GM08714 (cell line): ENCODE measurements around the gene ANKRD33B.

Experiments
- H3K4me3 ChIP-seq: fragments of 200-500 bp; sonication (Bioruptor generic); 2 replicates; pipeline ENCODE4 v1.5.1; 2014; ENCODE audit warnings: mild to moderate bottlenecking, low read length, inconsistent platforms
- ZNF274 ChIP-seq: IDR thresholded peaks from 2 replicates; pipeline ENCODE4 v1.6.1; 2012; ENCODE audit warnings: mild to moderate bottlenecking, low read depth, low read length

The ANKRD33B gene

DNA sequence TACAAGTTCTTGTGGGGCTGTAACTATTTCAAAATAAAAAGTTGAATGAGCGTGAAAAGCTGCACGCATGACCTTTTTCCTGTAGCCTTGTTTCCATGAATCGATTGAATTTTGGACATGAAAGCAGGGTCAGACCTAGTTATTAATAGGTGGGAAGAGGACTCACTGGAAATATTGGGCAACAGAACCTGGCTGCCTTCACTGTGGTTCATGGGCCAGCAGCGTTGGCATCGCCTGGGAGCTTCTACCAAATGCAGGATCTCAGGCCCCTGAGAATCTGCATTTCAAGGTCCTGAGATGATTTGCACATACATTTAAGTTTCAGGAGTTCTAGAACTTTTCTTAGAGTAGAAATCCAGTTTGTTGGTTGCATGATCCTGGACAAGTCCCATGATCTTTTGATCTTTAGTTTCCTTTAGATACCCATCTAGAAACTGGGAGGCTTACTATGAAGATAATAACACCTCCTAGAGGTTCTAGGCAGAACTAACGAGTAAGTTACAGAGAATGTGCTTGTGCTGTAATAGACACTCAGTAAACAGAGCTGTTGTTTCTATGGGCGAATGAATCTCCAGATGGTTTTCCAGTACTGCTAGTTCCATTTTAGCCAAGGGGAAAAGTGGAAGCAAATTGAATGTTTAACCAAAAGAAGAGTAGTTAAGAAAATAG is 12.4 kb downstream of the ANKRD33B start:
- H3K4me3 ChIP-seq: no peak overlapping the region
- no peak for TF ChIP-seq ZNF274

- no peak overlapping the region for H3K4me3 ChIP-seq
- TF ChIP-seq ZNF274: no peak
Observed at GRCh38 chr5:10576790-10577189, 12.9 kb downstream of the ANKRD33B start.

GRCh38 chr5:10577371-10578292 is 13.8 kb downstream of the ANKRD33B start:
- TF ChIP-seq ZNF274: no peak
- H3K4me3 ChIP-seq: peak overlapping the region; percentile 19; the same call in 1 of the 2 replicates

GRCh38 chr5:10578293-10578665 is 14.4 kb downstream of the ANKRD33B start:
- peak overlapping the region; percentile 19; the same call in 1 of the 2 replicates for H3K4me3 ChIP-seq
- no peak for TF ChIP-seq ZNF274

DNA sequence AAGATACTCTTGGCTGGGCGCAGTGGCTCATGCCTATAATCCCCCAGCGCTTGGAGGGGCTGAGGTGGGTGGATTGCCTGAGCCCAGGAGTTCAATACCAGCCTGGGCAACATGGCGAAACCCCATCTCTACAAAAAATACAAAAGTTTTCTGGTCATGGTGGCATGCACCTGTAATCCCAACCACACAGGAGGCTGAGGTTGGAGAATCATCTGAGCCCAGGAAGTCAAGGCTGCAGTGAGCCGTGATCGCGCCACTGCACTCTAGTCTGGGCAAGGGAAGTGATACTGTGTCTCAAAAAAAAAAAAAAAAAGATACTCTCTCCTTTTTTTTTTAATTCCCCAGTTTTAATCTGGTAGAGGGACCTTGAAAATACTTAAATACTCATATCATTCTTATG is 15.0 kb downstream of the ANKRD33B start:
- TF ChIP-seq ZNF274: no peak
- no peak overlapping the region for H3K4me3 ChIP-seq

DNA sequence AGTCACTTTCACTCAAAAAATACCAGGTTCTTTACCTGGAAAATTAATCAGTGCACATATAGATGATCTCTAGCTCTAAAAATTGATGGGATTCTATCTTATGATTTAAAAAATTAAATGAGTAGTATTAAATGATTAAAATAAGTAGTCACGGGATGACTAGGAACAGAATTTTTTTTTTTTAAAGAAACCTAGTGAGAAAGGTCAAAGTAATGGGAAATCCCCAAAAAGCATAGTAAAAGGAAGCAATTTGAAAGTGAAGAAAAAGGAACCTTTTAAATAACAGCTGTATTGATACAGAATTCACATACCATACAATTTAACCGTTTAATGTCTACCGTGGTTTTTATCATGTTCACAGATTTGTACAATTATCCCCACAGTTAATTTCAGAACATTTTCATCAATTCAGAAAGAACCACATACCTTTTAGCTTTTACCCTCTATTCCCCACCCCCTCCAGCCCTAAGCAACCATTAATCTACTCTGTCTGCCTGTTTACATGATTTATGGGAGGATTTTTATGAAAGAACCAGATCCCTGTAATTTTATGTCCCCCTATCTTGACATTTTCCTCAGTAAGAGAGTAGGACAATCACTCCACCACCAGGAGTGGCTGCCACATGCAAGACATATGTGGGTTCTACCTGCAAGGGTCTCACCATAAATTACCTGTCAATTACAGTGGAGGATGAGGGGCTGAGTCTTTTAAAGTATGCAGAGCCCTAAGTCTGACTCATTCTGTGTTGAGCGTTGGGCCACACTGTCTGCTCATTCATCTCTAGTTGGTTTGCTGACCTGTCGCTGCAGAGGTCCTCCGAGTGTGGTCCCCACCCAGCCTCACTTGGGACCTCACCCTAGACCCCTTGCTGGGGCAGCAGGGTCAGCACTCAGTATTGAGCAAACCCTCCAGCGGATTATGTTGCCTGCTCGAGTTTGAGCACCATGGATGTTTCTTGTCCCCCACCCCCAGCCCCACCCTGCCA is 16.0 kb downstream of the ANKRD33B start:
- no peak overlapping the region for H3K4me3 ChIP-seq
- TF ChIP-seq ZNF274: no peak

DNA sequence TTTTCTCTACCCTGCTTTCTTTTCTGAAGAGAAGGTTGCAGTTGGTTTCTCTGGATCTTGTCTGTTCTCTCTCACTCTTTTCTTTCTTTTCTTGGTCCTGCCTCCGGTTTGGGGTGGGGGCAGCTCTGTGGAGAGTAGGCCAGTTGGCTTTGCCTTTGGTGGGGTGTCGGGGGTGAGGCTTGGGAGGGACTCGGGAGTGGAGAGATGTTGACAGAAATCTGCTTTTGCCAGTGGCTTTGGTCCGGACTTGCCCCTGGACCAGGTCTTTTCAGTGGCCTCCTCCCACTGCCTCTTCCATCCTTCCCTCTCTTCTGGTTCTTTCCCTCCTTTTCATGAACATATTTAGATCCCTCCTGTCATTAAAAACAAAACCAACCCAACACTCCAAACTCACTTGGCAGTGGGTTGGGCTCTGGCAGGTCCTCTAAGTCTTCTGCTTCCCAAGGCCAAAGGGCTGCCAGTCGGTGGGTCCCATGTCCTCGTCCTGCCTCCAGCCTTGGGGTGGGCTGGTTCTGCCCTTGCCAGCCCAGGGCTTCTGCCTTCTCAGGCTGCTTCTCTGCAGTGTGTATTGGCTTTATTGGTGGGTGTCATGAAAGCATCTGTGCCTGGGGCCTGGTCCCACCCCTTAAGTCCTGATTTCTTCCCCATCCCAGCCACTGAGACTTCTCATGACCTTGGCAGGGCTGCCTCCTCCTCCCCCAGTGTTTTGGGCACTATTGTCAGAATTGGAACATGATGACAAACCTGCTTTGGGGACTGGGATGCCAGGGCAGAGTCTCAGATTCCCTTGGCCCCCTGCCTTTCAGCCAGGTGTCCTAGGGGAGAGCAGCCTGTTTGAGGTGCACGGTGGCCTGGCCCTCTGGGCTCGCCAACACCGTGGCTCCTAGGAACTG is 16.9 kb downstream of the ANKRD33B start:
- H3K4me3 ChIP-seq: no peak overlapping the region
- TF ChIP-seq ZNF274: no peak

DNA sequence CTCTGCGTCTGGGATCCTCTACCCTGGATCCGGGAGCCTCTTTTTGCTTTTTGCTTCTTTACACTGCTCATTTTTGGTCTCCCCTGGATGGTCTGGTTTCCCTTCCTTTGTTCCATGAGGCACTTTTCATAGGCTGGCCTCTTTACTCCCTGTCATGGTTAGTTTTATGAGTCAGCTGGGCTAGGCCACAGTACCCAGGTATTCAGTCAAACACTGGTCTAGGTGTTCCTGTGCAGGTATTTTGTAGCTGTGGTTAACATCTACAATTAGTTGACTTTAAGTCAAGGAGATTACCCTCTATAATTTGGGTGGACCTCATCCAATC is 17.5 kb downstream of the ANKRD33B start:
- no peak overlapping the region for H3K4me3 ChIP-seq
- no peak for TF ChIP-seq ZNF274

DNA sequence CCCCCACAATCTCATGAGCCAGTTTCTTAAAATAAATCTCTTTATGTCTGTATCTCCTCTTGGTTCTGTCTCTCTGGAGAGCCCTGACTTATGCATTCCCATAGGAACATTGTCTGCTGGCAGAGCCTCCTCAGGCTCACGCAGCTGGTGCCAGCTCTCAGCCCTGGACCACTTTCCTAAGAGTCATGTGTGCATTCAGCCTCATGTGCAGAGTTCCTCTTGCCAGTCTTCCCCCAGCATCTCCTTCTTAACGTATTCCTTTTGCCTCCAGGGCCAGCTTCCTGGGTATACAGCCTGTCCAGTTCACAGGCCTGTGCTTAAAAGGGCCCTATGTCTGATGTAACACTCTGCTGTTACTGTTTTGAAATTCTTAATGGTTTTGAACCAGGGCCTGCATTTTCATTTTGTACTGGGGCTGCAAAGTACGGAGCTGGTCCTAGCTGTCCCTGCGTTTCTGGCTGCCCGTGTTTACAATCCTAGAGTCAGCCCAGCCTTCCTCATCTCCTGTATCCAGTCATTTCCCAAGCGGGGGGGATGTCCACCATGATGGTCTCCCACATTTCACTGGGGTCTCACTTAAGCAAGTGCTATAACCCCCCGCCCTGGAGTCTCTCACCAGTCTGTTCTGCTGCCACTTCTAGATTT is 18.1 kb downstream of the ANKRD33B start:
- TF ChIP-seq ZNF274: no peak
- no peak overlapping the region for H3K4me3 ChIP-seq

- no peak overlapping the region for H3K4me3 ChIP-seq
- no peak for TF ChIP-seq ZNF274
Observed at GRCh38 chr5:10582512-10582897, 18.6 kb downstream of the ANKRD33B start.

- TF ChIP-seq ZNF274: no peak
- no peak overlapping the region for H3K4me3 ChIP-seq
Observed at GRCh38 chr5:10583663-10584572, 20.0 kb downstream of the ANKRD33B start.
